Vagina (tissue), 2 donors: ENCODE results near the gene SH3RF1.

Experiments
- POLR2A ChIP-seq, 2 donors: fragments of 450-650 bp; IDR thresholded peaks; one replicate each; pipeline ENCODE4 v1.6.1; 2017; ENCODE audit warnings: antibody characterized with exemption in 2 of 2, mild to moderate bottlenecking in 2 of 2, moderate library complexity in 2 of 2
- POLR2AphosphoS5 ChIP-seq, 2 donors: sonication (generic); formaldehyde crosslinking; IDR thresholded peaks; one replicate each; pipeline ENCODE4 v1.9.0; 2017; ENCODE audit warnings: antibody characterized with exemption in 2 of 2, mild to moderate bottlenecking in 2 of 2, low read depth in 1 of 2; ENCODE audit not compliant: insufficient read depth in 1 of 2
- TF ChIP-seq, protein P1 (sequence below), 3 experiments: fragments of 450-650 bp in 2 of 3; fragments of 200-600 bp in 1 of 3; sonication (generic) in 1 of 3; IDR thresholded peaks; one replicate each; pipeline ENCODE4 v1.5.1; 2017 to 2019; ENCODE audit warnings: antibody characterized with exemption in 3 of 3, mild to moderate bottlenecking in 2 of 3, moderate library complexity in 2 of 3

DNA sequence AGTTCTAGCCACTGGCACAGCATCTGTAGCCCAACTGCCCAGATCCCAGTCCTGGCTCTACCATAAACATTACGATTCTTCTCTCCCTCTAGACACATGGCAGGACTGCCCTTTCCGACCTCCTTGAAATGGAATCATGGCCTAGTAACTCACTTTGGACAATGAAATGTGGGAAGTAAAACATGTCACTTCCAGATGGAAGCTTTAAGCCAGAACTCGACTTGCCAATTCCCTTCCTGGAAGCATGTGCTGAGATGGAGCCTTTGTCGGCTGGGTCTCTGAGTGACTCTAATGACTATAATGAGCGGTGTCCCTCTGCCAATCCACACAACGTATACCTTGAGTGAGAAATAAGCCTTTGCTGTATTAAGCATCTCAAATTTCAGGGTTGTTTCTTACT lies 34.7 kb downstream of the SH3RF1 start:
- TF ChIP-seq POLR2A (IDR thresholded peaks at IDR 0.05) (no peak), POLR2AphosphoS5 (IDR thresholded peaks at IDR 0.05; ENCODE audit: insufficient read depth in 1 of 2, low read depth in 1 of 2) (no peak)
- TF ChIP-seq, protein P1, sequence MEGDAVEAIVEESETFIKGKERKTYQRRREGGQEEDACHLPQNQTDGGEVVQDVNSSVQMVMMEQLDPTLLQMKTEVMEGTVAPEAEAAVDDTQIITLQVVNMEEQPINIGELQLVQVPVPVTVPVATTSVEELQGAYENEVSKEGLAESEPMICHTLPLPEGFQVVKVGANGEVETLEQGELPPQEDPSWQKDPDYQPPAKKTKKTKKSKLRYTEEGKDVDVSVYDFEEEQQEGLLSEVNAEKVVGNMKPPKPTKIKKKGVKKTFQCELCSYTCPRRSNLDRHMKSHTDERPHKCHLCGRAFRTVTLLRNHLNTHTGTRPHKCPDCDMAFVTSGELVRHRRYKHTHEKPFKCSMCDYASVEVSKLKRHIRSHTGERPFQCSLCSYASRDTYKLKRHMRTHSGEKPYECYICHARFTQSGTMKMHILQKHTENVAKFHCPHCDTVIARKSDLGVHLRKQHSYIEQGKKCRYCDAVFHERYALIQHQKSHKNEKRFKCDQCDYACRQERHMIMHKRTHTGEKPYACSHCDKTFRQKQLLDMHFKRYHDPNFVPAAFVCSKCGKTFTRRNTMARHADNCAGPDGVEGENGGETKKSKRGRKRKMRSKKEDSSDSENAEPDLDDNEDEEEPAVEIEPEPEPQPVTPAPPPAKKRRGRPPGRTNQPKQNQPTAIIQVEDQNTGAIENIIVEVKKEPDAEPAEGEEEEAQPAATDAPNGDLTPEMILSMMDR (IDR thresholded peaks at IDR 0.05), result no peak
